K562 (cell line): ENCODE results near the gene DDX46. TPM values are rescaled to one million over a fixed set of nuclear protein-coding genes. Genes with fewer than 3 reads are reported as not detected.

Experiments used
- CTCFL ChIP-seq: IDR thresholded peaks from 2 replicates; pipeline ENCODE4 v1.6.1; 2011; ENCODE audit warnings: borderline replicate concordance, low read depth, mild to moderate bottlenecking, moderate library complexity, low read length; ENCODE audit not compliant: insufficient read depth, poor library complexity, severe bottlenecking
- DACH1 ChIP-seq: fragments of 450-650 bp; IDR thresholded peaks from 2 replicates; pipeline ENCODE4 v1.6.1; 2018; ENCODE audit not compliant: partially characterized antibody
- DLX4 ChIP-seq: fragments of 250-450 bp; sonication (Bioruptor Pico); IDR thresholded peaks from 2 replicates; pipeline ENCODE4 v1.6.1; 2021; ENCODE audit warnings: mild to moderate bottlenecking
- GABPB1 ChIP-seq: sonication (generic); formaldehyde crosslinking; IDR thresholded peaks from 2 replicates; pipeline ENCODE4 v1.8.0; 2022; ENCODE audit warnings: mild to moderate bottlenecking, missing genetic modification reagents
- GATAD2A ChIP-seq: fragments of 450-650 bp; IDR thresholded peaks from 2 replicates; pipeline ENCODE4 v1.6.1; 2017
- GTF2E2 ChIP-seq: fragments of 200-800 bp; sonication (Bioruptor generic); IDR thresholded peaks from 2 replicates; pipeline ENCODE4 v1.6.1; 2016; ENCODE audit warnings: missing genetic modification characterization, missing compliant biosample characterization
- HNRNPL ChIP-seq: fragments of 200-400 bp; formaldehyde crosslinking; IDR thresholded peaks from 2 replicates; pipeline ENCODE4 v1.6.1; 2017; ENCODE audit warnings: low read depth, mild to moderate bottlenecking, low read length
- NR4A1 ChIP-seq, 2 experiments: fragments of 250-450 bp in 1 of 2; fragments of 450-650 bp in 1 of 2; sonication (Bioruptor Pico) in 1 of 2; IDR thresholded peaks; 2 replicates each; pipeline versions ENCODE4 v1.4.0 to v1.6.1; 2016 to 2020; ENCODE audit warnings: mild to moderate bottlenecking in 2 of 2, missing compliant biosample characterization in 1 of 2, missing genetic modification characterization in 1 of 2, moderate library complexity in 1 of 2
- NUFIP1 ChIP-seq: fragments of 450-650 bp; IDR thresholded peaks from 2 replicates; pipeline ENCODE4 v1.6.1; 2018; ENCODE audit not compliant: partially characterized antibody
- PHB ChIP-seq: fragments of 250-450 bp; sonication (Bioruptor Pico); IDR thresholded peaks from 2 replicates; pipeline ENCODE4 v1.5.0; 2021
- PML ChIP-seq: IDR thresholded peaks from 2 replicates; pipeline ENCODE4 v1.6.1; 2012; ENCODE audit warnings: low read length, inconsistent platforms
- SMAD2 ChIP-seq: fragments of 150-350 bp; IDR thresholded peaks from 2 replicates; pipeline ENCODE4 v1.6.1; 2014; ENCODE audit warnings: low read depth, mild to moderate bottlenecking, low read length
- SMARCE1 ChIP-seq: fragments of 450-650 bp; IDR thresholded peaks from 2 replicates; pipeline ENCODE4 v1.7.1; 2016; ENCODE audit warnings: mild to moderate bottlenecking
- SOX6 ChIP-seq: fragments of 450-650 bp; IDR thresholded peaks from 2 replicates; pipeline ENCODE4 v1.6.1; 2014; ENCODE audit warnings: mild to moderate bottlenecking
- TOE1 ChIP-seq, 2 experiments: fragments of 450-650 bp in 1 of 2; sonication (generic) in 1 of 2; formaldehyde crosslinking in 1 of 2; IDR thresholded peaks; 2 replicates each; pipeline versions ENCODE4 v1.7.1 to v1.8.0; 2016 to 2022; ENCODE audit warnings: borderline replicate concordance in 2 of 2, mild to moderate bottlenecking in 2 of 2, antibody characterized with exemption in 1 of 2, inconsistent platforms in 1 of 2, low read depth in 1 of 2, missing genetic modification reagents in 1 of 2, moderate library complexity in 1 of 2
- ZNF224 ChIP-seq: sonication (generic); formaldehyde crosslinking; IDR thresholded peaks from 2 replicates; pipeline ENCODE4 v1.8.0; 2022; ENCODE audit warnings: mild to moderate bottlenecking, missing genetic modification reagents
- polyA plus RNA-seq, 8 experiments: library from polyadenylated mRNA; depleted of rRNA in 4 of 8; stranded (reverse) in 5 of 8; unstranded in 3 of 8; fragments of >200 nt; fragmentation: Nextera tagmentation in 2 of 8; fragmentation: Illumina TruSeq in 1 of 8; extraction: Ambion mirVana in 2 of 8; extraction: Trizol in 1 of 8; gene quantifications; 2 replicates each; pipeline versions ENCODE4 v1.2.1 to v1.2.3, GENCODE V29; 2011 to 2014; ENCODE audit warnings: inconsistent platforms in 1 of 8, missing spikeins in 1 of 8
- total RNA-seq, 7 experiments: library from RNA; depleted of rRNA in 6 of 7; stranded (reverse); fragments of >200 nt in 6 of 7; fragmentation: Illumina TruSeq in 2 of 7; extraction: Trizol in 2 of 7; gene quantifications; 2 replicates each; pipeline versions ENCODE4 v1.2.1 to v1.2.3, GENCODE V29; 2011 to 2021; ENCODE audit warnings: low replicate concordance in 1 of 7
- TF ChIP-seq, protein P1 (sequence below): fragments of 450-650 bp; formaldehyde crosslinking; IDR thresholded peaks from 2 replicates; pipeline ENCODE4 v1.4.0; 2022; ENCODE audit warnings: missing genetic modification characterization
- TF ChIP-seq, protein P2 (sequence below): fragments of 250-450 bp; sonication (Bioruptor Pico); IDR thresholded peaks from 2 replicates; pipeline ENCODE4 v1.4.0; 2020; ENCODE audit warnings: mild to moderate bottlenecking
- TF ChIP-seq, protein P3 (sequence below): fragments of 450-650 bp; IDR thresholded peaks from 2 replicates; pipeline ENCODE4 v1.6.1; 2016; ENCODE audit warnings: low read depth, mild to moderate bottlenecking, moderate library complexity

DDX46 gene
- total and polyA plus RNA-seq, 9 of the 15 experiments (the other 6 are each of a cell fraction or from before 2014, with no cell fraction given) = 26.2 to 99.0 (median 76.4) TPM

GRCh38 chr5:134738963-134739661 is 19.5 kb upstream of the DDX46 start (continued):
- TF ChIP-seq CTCFL (no peak), DACH1 (peak; percentile 38), GATAD2A (no peak), SMARCE1 (0 out of 2 replicates have a peak, but pooled peaks have one; percentile 23), SOX6 (peak; percentile 47), HNRNPL (no peak), PHB (CRISPR knock-in tag) (no peak), GTF2E2 (tag) (peak; percentile 31; the same call in 1 of the 2 replicates), ZNF224 (no peak), NUFIP1 (no peak), NR4A1 (CRISPR knock-in tag; IDR thresholded peaks at IDR 0.05) (no peak), NR4A1 (tag; IDR thresholded peaks at IDR 0.05) (no peak), GABPB1 (CRISPR knock-in tag) (peak; percentile 48), SMAD2 (no peak), DLX4 (CRISPR knock-in tag) (no peak), PML (no peak), TOE1 (IDR thresholded peaks at IDR 0.05; ENCODE audit: borderline replicate concordance) (no peak; the same call in 1 of the 2 replicates), TOE1 (CRISPR knock-in tag; IDR thresholded peaks at IDR 0.05; ENCODE audit: borderline replicate concordance, low read depth) (0 out of 2 replicates have a peak, but pooled peaks have one; percentile 37)
- TF ChIP-seq, protein P1, sequence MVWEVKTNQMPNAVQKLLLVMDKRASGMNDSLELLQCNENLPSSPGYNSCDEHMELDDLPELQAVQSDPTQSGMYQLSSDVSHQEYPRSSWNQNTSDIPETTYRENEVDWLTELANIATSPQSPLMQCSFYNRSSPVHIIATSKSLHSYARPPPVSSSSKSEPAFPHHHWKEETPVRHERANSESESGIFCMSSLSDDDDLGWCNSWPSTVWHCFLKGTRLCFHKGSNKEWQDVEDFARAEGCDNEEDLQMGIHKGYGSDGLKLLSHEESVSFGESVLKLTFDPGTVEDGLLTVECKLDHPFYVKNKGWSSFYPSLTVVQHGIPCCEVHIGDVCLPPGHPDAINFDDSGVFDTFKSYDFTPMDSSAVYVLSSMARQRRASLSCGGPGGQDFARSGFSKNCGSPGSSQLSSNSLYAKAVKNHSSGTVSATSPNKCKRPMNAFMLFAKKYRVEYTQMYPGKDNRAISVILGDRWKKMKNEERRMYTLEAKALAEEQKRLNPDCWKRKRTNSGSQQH (CRISPR knock-in tag) = no peak; the same call in 1 of the 2 replicates
- TF ChIP-seq, protein P2, sequence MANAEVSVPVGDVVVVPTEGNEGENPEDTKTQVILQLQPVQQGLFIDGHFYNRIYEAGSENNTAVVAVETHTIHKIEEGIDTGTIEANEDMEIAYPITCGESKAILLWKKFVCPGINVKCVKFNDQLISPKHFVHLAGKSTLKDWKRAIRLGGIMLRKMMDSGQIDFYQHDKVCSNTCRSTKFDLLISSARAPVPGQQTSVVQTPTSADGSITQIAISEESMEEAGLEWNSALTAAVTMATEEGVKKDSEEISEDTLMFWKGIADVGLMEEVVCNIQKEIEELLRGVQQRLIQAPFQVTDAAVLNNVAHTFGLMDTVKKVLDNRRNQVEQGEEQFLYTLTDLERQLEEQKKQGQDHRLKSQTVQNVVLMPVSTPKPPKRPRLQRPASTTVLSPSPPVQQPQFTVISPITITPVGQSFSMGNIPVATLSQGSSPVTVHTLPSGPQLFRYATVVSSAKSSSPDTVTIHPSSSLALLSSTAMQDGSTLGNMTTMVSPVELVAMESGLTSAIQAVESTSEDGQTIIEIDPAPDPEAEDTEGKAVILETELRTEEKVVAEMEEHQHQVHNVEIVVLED = no peak
- TF ChIP-seq, protein P3, sequence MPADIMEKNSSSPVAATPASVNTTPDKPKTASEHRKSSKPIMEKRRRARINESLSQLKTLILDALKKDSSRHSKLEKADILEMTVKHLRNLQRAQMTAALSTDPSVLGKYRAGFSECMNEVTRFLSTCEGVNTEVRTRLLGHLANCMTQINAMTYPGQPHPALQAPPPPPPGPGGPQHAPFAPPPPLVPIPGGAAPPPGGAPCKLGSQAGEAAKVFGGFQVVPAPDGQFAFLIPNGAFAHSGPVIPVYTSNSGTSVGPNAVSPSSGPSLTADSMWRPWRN = no peak
